Fibroblast of lung (primary cell): ENCODE results near the gene CHKA. TPM values are rescaled to one million over a fixed set of nuclear protein-coding genes. Genes with fewer than 3 reads are reported as not detected.

Experiments
- DNase-seq, 2 donors: peaks; one replicate each; pipeline versions ENCODE4 v3.0.0 to v3.0.0-alpha.2; 2010; ENCODE audit warnings: low read depth in 2 of 2
- H2AFZ ChIP-seq: 2 replicates; pipeline ENCODE4 v1.5.1; 2012; ENCODE audit warnings: low read length, control low read depth, inconsistent platforms
- H3K27ac ChIP-seq: 2 replicates; pipeline ENCODE4 v1.5.1; 2011; ENCODE audit warnings: low read length, control low read depth; ENCODE audit not compliant: insufficient read depth
- H3K27me3 ChIP-seq: 2 replicates; pipeline ENCODE4 v1.5.1; 2011; ENCODE audit warnings: mild to moderate bottlenecking, low read length; ENCODE audit not compliant: control insufficient read depth, insufficient read depth
- H3K36me3 ChIP-seq: 2 replicates; pipeline ENCODE4 v1.5.1; 2011; ENCODE audit warnings: low read length; ENCODE audit not compliant: control insufficient read depth, insufficient read depth
- H3K4me1 ChIP-seq: 2 replicates; pipeline ENCODE4 v1.5.1; 2011; ENCODE audit warnings: low read length; ENCODE audit not compliant: control insufficient read depth, insufficient read depth; ENCODE audit errors: extremely low read depth
- H3K4me2 ChIP-seq: 2 replicates; pipeline ENCODE4 v1.5.1; 2011; ENCODE audit warnings: low read length, control low read depth; ENCODE audit not compliant: insufficient read depth; ENCODE audit errors: extremely low read depth
- H3K4me3 ChIP-seq, 4 experiments: fragments of 200-600 bp in 1 of 4; sonication (generic) in 1 of 4; replicated peaks in 1 of 4; 2 replicates each; pipeline ENCODE4 v1.5.1; 2011 to 2016; ENCODE audit warnings: low read length in 4 of 4, low read depth in 3 of 4, mild to moderate bottlenecking in 3 of 4, control low read depth in 2 of 4, inconsistent platforms in 1 of 4, mixed read lengths in 1 of 4; ENCODE audit not compliant: insufficient read depth in 1 of 4; ENCODE audit errors: control extremely low read depth in 1 of 4
- H3K79me2 ChIP-seq: 2 replicates; pipeline ENCODE4 v1.5.1; 2012; ENCODE audit warnings: mild to moderate bottlenecking, low read length, inconsistent platforms; ENCODE audit not compliant: control insufficient read depth, insufficient read depth
- H3K9ac ChIP-seq: 2 replicates; pipeline ENCODE4 v1.5.1; 2011; ENCODE audit warnings: mild to moderate bottlenecking, low read length, control low read depth; ENCODE audit not compliant: insufficient read depth
- H3K9me3 ChIP-seq: 2 replicates; pipeline ENCODE4 v1.5.1; 2012; ENCODE audit warnings: low read depth, low read length; ENCODE audit not compliant: control insufficient read depth, insufficient read depth
- H4K20me1 ChIP-seq: 2 replicates; pipeline ENCODE4 v1.5.1; 2011; ENCODE audit warnings: low read length; ENCODE audit not compliant: control insufficient read depth, insufficient read depth; ENCODE audit errors: extremely low read depth
- EZH2 ChIP-seq: IDR thresholded peaks from 2 replicates; pipeline ENCODE4 v1.5.1; 2012; ENCODE audit warnings: low read length, control low read depth, mild to moderate bottlenecking; ENCODE audit errors: missing control alignments
- polyA plus RNA-seq, 2 donors: library from polyadenylated mRNA; depleted of rRNA in 1 of 2; stranded (reverse) in 1 of 2; unstranded in 1 of 2; fragments of >200 nt; gene quantifications; 2 replicates each; pipeline ENCODE4 v1.2.1, GENCODE V29; 2011 to 2012; ENCODE audit warnings: missing spikeins in 1 of 2
- total RNA-seq: library from RNA; depleted of rRNA; stranded (reverse); fragments of >200 nt; gene quantifications from 2 replicates; pipeline ENCODE4 v1.2.1, GENCODE V29; 2014
- TF ChIP-seq, protein P1 (sequence below), 2 donors: IDR thresholded peaks in 1 of 2; conservative IDR thresholded peaks in 1 of 2; 1 replicate in 1 of 2; 2 replicates in 1 of 2; pipeline ENCODE4 v1.5.1; 2011 to 2012; ENCODE audit warnings: low read length in 2 of 2, control low read depth in 1 of 2, inconsistent platforms in 1 of 2, low read depth in 1 of 2, mild to moderate bottlenecking in 1 of 2

The CHKA gene
- total and polyA plus RNA-seq, 2 donors (not counting 1 experiment from before 2014, with no cell fraction given): 7.2 to 8.4 TPM

GRCh38 chr11:68056317-68057285, 64.6 kb downstream of the CHKA start:
- no peak for TF ChIP-seq EZH2
- TF ChIP-seq, protein P1, sequence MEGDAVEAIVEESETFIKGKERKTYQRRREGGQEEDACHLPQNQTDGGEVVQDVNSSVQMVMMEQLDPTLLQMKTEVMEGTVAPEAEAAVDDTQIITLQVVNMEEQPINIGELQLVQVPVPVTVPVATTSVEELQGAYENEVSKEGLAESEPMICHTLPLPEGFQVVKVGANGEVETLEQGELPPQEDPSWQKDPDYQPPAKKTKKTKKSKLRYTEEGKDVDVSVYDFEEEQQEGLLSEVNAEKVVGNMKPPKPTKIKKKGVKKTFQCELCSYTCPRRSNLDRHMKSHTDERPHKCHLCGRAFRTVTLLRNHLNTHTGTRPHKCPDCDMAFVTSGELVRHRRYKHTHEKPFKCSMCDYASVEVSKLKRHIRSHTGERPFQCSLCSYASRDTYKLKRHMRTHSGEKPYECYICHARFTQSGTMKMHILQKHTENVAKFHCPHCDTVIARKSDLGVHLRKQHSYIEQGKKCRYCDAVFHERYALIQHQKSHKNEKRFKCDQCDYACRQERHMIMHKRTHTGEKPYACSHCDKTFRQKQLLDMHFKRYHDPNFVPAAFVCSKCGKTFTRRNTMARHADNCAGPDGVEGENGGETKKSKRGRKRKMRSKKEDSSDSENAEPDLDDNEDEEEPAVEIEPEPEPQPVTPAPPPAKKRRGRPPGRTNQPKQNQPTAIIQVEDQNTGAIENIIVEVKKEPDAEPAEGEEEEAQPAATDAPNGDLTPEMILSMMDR (conservative IDR thresholded peaks at IDR 0.05 in 1 of 2, IDR thresholded peaks at IDR 0.05 in 1 of 2; ENCODE audit: low read depth in 1 of 2, low read length in 2 of 2): no peak
- Histone ChIP-seq H3K9ac (no peak overlapping the region), H3K79me2 (no peaks in the 10 kb centered on the region), H3K27me3 (no peaks in the 10 kb centered on the region), H4K20me1 (no peaks in the 10 kb centered on the region), H3K4me1 (no peaks in the 10 kb centered on the region), H3K27ac (no peak overlapping the region), H3K4me3 (no peak overlapping the region), H3K36me3 (peaks cover 5% of the 10 kb centered on the region), H3K9me3 (no peaks in the 10 kb centered on the region), H3K4me2 (no peak overlapping the region), H2AFZ (no peak overlapping the region)
- no peak for DNase-seq

DNA sequence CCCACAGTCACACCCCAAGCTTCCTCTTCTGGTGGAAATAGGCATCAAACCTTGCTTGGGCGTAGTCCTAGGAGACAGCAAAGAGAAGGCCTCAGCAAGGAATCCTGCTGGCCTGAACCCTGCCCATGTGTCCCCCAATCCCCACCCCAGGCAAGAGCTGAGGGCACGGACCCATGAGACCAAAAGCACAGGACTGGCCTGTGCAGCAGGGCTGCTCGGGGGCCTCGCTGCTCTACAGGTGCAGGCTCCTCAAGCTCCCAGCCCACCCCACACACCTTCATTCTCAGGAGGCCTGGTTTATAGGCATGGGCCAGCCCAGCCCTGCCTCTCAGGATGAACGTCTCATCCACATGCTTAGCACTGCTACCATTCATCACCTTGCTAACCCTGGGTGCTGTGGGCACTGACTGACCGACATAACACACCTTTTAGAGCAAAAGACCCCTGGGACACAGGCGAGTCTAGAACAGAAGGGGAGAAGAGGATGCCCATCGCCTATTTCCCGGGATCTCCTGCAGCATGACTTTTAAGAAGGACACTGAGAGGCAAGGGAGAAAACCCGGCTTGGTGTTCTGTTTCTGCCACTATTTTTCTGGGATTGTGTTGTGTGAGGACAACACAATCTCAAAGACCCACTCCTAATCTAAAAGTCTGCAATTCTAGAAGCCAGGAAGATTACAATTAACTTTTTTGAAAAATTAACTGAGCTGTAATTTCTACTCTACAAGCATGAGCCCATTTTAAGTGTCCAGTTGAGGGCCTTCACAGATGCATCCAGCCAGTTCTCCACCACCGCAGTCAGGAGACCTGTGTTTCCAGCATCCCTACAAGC, 67.0 kb downstream of the CHKA start:
- no peaks in the 10 kb centered on the region for H3K27me3 ChIP-seq
- no peak overlapping the region for H2AFZ ChIP-seq
- no peak overlapping the region for H3K9ac ChIP-seq
- H3K27ac ChIP-seq: no peak overlapping the region
- H3K4me1 ChIP-seq: no peaks in the 10 kb centered on the region
- DNase-seq: no peak
- H3K9me3 ChIP-seq: no peaks in the 10 kb centered on the region
- H3K4me3 ChIP-seq: no peak overlapping the region
- H4K20me1 ChIP-seq: no peaks in the 10 kb centered on the region
- peaks cover 22% of the 10 kb centered on the region for H3K36me3 ChIP-seq
- TF ChIP-seq, protein P1 (conservative IDR thresholded peaks at IDR 0.05 in 1 of 2, IDR thresholded peaks at IDR 0.05 in 1 of 2; ENCODE audit: low read depth in 1 of 2, low read length in 2 of 2): no peak
- no peak for TF ChIP-seq EZH2
- no peaks in the 10 kb centered on the region for H3K79me2 ChIP-seq
- H3K4me2 ChIP-seq: no peak overlapping the region

- no peak overlapping the region for H3K4me2 ChIP-seq
- TF ChIP-seq, protein P1 (conservative IDR thresholded peaks at IDR 0.05 in 1 of 2, IDR thresholded peaks at IDR 0.05 in 1 of 2; ENCODE audit: low read depth in 1 of 2, low read length in 2 of 2): no peak
- no peak for TF ChIP-seq EZH2
- no peaks in the 10 kb centered on the region for H3K4me1 ChIP-seq
- H4K20me1 ChIP-seq: no peaks in the 10 kb centered on the region
- H3K27me3 ChIP-seq: no peaks in the 10 kb centered on the region
- no peaks in the 10 kb centered on the region for H3K9me3 ChIP-seq
- DNase-seq: no peak
- H2AFZ ChIP-seq: no peak overlapping the region
- H3K36me3 ChIP-seq: peaks cover 30% of the 10 kb centered on the region
- no peak overlapping the region for H3K9ac ChIP-seq
- H3K27ac ChIP-seq: no peak overlapping the region
- H3K79me2 ChIP-seq: no peaks in the 10 kb centered on the region
- no peak overlapping the region for H3K4me3 ChIP-seq
Observed at GRCh38 chr11:68053117-68053516, 68.1 kb downstream of the CHKA start.
